Measurements from ENCODE around the gene EME1. TPM values are rescaled to one million over a fixed set of nuclear protein-coding genes. Genes with fewer than 3 reads are reported as not detected.

The EME1 gene
- total and polyA plus RNA-seq, 2 of the 13 experiments (the other 11 are each of a cell fraction or from before 2014, with no cell fraction given) = 20.7 to 24.6 TPM

- TF ChIP-seq GATAD1 (CRISPR knock-in tag; IDR thresholded peaks at IDR 0.05) (0 out of 2 replicates have a peak, but pooled peaks have one; percentile 24), ISX (CRISPR knock-in tag; conservative IDR thresholded peaks at IDR 0.05) (no peak), MBNL3 (CRISPR knock-in tag; conservative IDR thresholded peaks at IDR 0.05) (no peak), IRF2 (CRISPR knock-in tag; IDR thresholded peaks at IDR 0.05) (no peak; the same call in 1 of the 2 replicates), ZZZ3 (CRISPR knock-in tag; IDR thresholded peaks at IDR 0.05; ENCODE audit: borderline replicate concordance) (no peak), ZNF530 (CRISPR knock-in tag; IDR thresholded peaks at IDR 0.05; ENCODE audit: low read depth) (no peak), ZC3H13 (CRISPR knock-in tag; IDR thresholded peaks at IDR 0.05) (no peak), U2AF2 (IDR thresholded peaks at IDR 0.05; ENCODE audit: low read depth, low read length) (no peak), ARID2 (CRISPR knock-in tag; IDR thresholded peaks at IDR 0.05; ENCODE audit: borderline replicate concordance) (no peak), ERF (CRISPR knock-in tag; IDR thresholded peaks at IDR 0.05) (no peak; the same call in 1 of the 2 replicates), ZNF180 (CRISPR knock-in tag; IDR thresholded peaks at IDR 0.05; ENCODE audit: borderline replicate concordance, low read depth) (no peak), SALL2 (CRISPR knock-in tag; IDR thresholded peaks at IDR 0.05) (no peak), SRY (CRISPR knock-in tag; IDR thresholded peaks at IDR 0.05) (no peak), SKI (IDR thresholded peaks at IDR 0.05; ENCODE audit: partially characterized antibody) (peak; percentile 14), EEA1 (CRISPR knock-in tag; IDR thresholded peaks at IDR 0.05; ENCODE audit: borderline replicate concordance) (no peak), AGO2 (optimal IDR thresholded peaks at IDR 0.05; ENCODE audit: low read depth, low read length) (no peak), ETS1 (CRISPR knock-in tag; IDR thresholded peaks at IDR 0.05) (no peak)
- TF ChIP-seq, protein P1, sequence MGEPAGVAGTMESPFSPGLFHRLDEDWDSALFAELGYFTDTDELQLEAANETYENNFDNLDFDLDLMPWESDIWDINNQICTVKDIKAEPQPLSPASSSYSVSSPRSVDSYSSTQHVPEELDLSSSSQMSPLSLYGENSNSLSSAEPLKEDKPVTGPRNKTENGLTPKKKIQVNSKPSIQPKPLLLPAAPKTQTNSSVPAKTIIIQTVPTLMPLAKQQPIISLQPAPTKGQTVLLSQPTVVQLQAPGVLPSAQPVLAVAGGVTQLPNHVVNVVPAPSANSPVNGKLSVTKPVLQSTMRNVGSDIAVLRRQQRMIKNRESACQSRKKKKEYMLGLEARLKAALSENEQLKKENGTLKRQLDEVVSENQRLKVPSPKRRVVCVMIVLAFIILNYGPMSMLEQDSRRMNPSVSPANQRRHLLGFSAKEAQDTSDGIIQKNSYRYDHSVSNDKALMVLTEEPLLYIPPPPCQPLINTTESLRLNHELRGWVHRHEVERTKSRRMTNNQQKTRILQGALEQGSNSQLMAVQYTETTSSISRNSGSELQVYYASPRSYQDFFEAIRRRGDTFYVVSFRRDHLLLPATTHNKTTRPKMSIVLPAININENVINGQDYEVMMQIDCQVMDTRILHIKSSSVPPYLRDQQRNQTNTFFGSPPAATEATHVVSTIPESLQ (CRISPR knock-in tag; conservative IDR thresholded peaks at IDR 0.05) = no peak
- TF ChIP-seq, protein P2, sequence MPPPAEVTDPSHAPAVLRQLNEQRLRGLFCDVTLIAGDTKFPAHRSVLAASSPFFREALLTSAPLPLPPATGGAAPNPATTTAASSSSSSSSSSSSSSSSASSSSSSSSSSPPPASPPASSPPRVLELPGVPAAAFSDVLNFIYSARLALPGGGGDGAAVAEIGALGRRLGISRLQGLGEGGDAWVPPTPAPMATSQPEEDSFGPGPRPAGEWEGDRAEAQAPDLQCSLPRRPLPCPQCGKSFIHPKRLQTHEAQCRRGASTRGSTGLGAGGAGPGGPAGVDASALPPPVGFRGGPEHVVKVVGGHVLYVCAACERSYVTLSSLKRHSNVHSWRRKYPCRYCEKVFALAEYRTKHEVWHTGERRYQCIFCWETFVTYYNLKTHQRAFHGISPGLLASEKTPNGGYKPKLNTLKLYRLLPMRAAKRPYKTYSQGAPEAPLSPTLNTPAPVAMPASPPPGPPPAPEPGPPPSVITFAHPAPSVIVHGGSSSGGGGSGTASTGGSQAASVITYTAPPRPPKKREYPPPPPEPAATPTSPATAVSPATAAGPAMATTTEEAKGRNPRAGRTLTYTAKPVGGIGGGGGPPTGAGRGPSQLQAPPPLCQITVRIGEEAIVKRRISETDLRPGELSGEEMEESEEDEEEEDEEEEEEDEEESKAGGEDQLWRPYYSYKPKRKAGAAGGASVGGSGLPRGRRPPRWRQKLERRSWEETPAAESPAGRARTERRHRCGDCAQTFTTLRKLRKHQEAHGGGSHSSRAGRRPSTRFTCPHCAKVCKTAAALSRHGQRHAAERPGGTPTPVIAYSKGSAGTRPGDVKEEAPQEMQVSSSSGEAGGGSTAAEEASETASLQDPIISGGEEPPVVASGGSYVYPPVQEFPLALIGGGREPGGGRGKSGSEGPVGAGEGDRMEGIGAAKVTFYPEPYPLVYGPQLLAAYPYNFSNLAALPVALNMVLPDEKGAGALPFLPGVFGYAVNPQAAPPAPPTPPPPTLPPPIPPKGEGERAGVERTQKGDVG (CRISPR knock-in tag; IDR thresholded peaks at IDR 0.05; ENCODE audit: borderline replicate concordance) = no peak
- TF ChIP-seq, protein P3, sequence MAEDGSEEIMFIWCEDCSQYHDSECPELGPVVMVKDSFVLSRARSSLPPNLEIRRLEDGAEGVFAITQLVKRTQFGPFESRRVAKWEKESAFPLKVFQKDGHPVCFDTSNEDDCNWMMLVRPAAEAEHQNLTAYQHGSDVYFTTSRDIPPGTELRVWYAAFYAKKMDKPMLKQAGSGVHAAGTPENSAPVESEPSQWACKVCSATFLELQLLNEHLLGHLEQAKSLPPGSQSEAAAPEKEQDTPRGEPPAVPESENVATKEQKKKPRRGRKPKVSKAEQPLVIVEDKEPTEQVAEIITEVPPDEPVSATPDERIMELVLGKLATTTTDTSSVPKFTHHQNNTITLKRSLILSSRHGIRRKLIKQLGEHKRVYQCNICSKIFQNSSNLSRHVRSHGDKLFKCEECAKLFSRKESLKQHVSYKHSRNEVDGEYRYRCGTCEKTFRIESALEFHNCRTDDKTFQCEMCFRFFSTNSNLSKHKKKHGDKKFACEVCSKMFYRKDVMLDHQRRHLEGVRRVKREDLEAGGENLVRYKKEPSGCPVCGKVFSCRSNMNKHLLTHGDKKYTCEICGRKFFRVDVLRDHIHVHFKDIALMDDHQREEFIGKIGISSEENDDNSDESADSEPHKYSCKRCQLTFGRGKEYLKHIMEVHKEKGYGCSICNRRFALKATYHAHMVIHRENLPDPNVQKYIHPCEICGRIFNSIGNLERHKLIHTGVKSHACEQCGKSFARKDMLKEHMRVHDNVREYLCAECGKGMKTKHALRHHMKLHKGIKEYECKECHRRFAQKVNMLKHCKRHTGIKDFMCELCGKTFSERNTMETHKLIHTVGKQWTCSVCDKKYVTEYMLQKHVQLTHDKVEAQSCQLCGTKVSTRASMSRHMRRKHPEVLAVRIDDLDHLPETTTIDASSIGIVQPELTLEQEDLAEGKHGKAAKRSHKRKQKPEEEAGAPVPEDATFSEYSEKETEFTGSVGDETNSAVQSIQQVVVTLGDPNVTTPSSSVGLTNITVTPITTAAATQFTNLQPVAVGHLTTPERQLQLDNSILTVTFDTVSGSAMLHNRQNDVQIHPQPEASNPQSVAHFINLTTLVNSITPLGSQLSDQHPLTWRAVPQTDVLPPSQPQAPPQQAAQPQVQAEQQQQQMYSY (CRISPR knock-in tag; IDR thresholded peaks at IDR 0.05) = no peak
These were observed 49.7 kb downstream of the EME1 start (continued) for GRCh38 chr17:50422738-50423137.
